22Rv1 (cell line): ENCODE measurements around the gene SETBP1.

ENCODE experiments used
- CTCF ChIP-seq: fragments of 450-650 bp; IDR thresholded peaks from 2 replicates; pipeline ENCODE4 v1.5.1; 2017; ENCODE audit warnings: mild to moderate bottlenecking
- ZFX ChIP-seq: fragments of 450-650 bp; IDR thresholded peaks from 2 replicates; pipeline ENCODE4 v1.6.1; 2017; ENCODE audit warnings: antibody characterized with exemption, borderline replicate concordance

GRCh38 chr18:45073556-45073955 is 392.9 kb downstream of the SETBP1 start:
- no peak for TF ChIP-seq ZFX
- TF ChIP-seq CTCF = no peak
